A673 (cell line): ENCODE data around the gene UBE2J1. TPM values are rescaled to one million over a fixed set of nuclear protein-coding genes. Genes with fewer than 3 reads are reported as not detected.

Source experiments
- BruUV-seq: library from RNA; stranded (reverse); fragments of 400-500 nt; replicated peaks from 2 replicates; lab custom pipeline; 2021; lab: Mats Ljungman, UMichigan
- CTCF ChIA-PET: fragments of 300-600 bp; sonication (Branson Sonifier 250); formaldehyde crosslinking; loops from one replicate; lab custom pipeline; 2022; ENCODE audit warnings: antibody characterized with exemption; lab: Charles Lee
- POLR2A ChIA-PET: fragments of 300-600 bp; sonication (Branson Sonifier 250); formaldehyde crosslinking; loops from one replicate; lab custom pipeline; 2022; ENCODE audit warnings: antibody characterized with exemption; ENCODE audit not compliant: low non-redundant PET; lab: Charles Lee
- DNase-seq: peaks from one replicate; pipeline ENCODE4 v3.0.0-alpha.2; 2015; ENCODE audit warnings: low spot score
- H3K27ac ChIP-seq: fragments of 200-600 bp; sonication (generic); 2 replicates; pipeline ENCODE4 v1.5.1; 2016; ENCODE audit warnings: mixed run types, low read depth, mild to moderate bottlenecking, mixed read lengths, antibody characterized with exemption, low read length; ENCODE audit not compliant: poor library complexity, severe bottlenecking
- H3K27me3 ChIP-seq: fragments of 200-600 bp; sonication (generic); replicated peaks from 2 replicates; pipeline ENCODE4 v1.6.1; 2017; ENCODE audit warnings: mixed run types, low read depth, mild to moderate bottlenecking, mixed read lengths, antibody characterized with exemption, low read length; ENCODE audit not compliant: insufficient read depth, poor library complexity
- H3K36me3 ChIP-seq: fragments of 200-600 bp; sonication (generic); 2 replicates; pipeline ENCODE4 v1.6.1; 2016; ENCODE audit warnings: mixed run types, mild to moderate bottlenecking, mixed read lengths, antibody characterized with exemption, low read length; ENCODE audit not compliant: insufficient read depth, poor library complexity, severe bottlenecking
- H3K4me1 ChIP-seq: fragments of 200-600 bp; sonication (generic); 2 replicates; pipeline ENCODE4 v1.6.1; 2017; ENCODE audit warnings: mixed run types, mild to moderate bottlenecking, mixed read lengths, antibody characterized with exemption, low read length; ENCODE audit not compliant: insufficient read depth, poor library complexity, severe bottlenecking
- H3K4me3 ChIP-seq: fragments of 200-600 bp; sonication (generic); 2 replicates; pipeline ENCODE4 v1.5.1; 2016; ENCODE audit warnings: low read depth, mixed run types, mild to moderate bottlenecking, mixed read lengths, low read length; ENCODE audit not compliant: poor library complexity, severe bottlenecking
- H3K9me3 ChIP-seq: fragments of 200-600 bp; sonication (generic); 2 replicates; pipeline ENCODE4 v1.6.1; 2016; ENCODE audit warnings: mixed run types, low read depth, mild to moderate bottlenecking, mixed read lengths, antibody characterized with exemption, low read length; ENCODE audit not compliant: poor library complexity, severe bottlenecking
- CTCF ChIP-seq: fragments of 300-800, 200-600 bp; sonication (generic); conservative IDR thresholded peaks from 2 replicates; pipeline ENCODE4 v1.5.1; 2017; ENCODE audit warnings: low read depth, mild to moderate bottlenecking, antibody characterized with exemption, low read length, moderate library complexity, mixed read lengths
- EZH2 ChIP-seq: fragments of 200-600 bp; sonication (generic); IDR thresholded peaks from 2 replicates; pipeline ENCODE4 v1.6.1; 2017; ENCODE audit warnings: borderline replicate concordance, low read depth, mild to moderate bottlenecking, mixed read lengths, antibody characterized with exemption, low read length; ENCODE audit not compliant: poor library complexity, severe bottlenecking
- intact Hi-C: fragments of 100-400 bp; cut with micrococcal nuclease; formaldehyde crosslinking; loops from one replicate; pipeline ENCODE4 v1.10.0; 2022; ENCODE audit not compliant: unreplicated experiment
- total RNA-seq: library from RNA; stranded (reverse); gene quantifications from 2 replicates; pipeline ENCODE4 v1.2.3, GENCODE V29; 2021

Gene UBE2J1
- total RNA-seq, 1 experiment from 2014 or later = 36.1 TPM

- TF ChIP-seq CTCF (peak; percentile 91; the same call in 1 of the 2 replicates), EZH2 (no peak)
- peak; percentile 80 for DNase-seq
- Histone ChIP-seq H3K4me1 (peaks cover 10% of the 10 kb centered on the region), H3K4me3 (no peak overlapping the region), H3K9me3 (no peaks in the 10 kb centered on the region), H3K27ac (no peak overlapping the region), H3K36me3 (no peaks in the 10 kb centered on the region), H3K27me3 (no peaks in the 10 kb centered on the region)
- intact Hi-C loops = loop anchor here (1.0 kb wide), 2 partner anchors 242 to 246 kb away; no protein-coding TSS in a partner anchor
- ChIA-PET POLR2A (no interaction called here), CTCF (interaction anchor here (0.6 to 2.8 kb wide), 2 partner anchors 384 to 385 kb away, joined by 3 to 14 read pairs; no protein-coding TSS in a partner anchor)
- BruUV-seq = no TSS peak
Measured at GRCh38 chr6:89368107-89368506, 15.6 kb upstream of the UBE2J1 start.

GRCh38 chr6:89364586-89364985 is 12.1 kb upstream of the UBE2J1 start:
- ChIA-PET CTCF (no interaction called here), POLR2A (no interaction called here)
- intact Hi-C loops = no loop called here
- Histone ChIP-seq H3K9me3 (no peaks in the 10 kb centered on the region), H3K27me3 (no peaks in the 10 kb centered on the region), H3K4me3 (no peak overlapping the region), H3K4me1 (peaks cover 10% of the 10 kb centered on the region), H3K27ac (no peak overlapping the region), H3K36me3 (no peaks in the 10 kb centered on the region)
- BruUV-seq = no TSS peak
- no peak for DNase-seq
- TF ChIP-seq EZH2 = no peak
- no peak for TF ChIP-seq CTCF

- Histone ChIP-seq H3K27ac (no peak overlapping the region), H3K9me3 (no peaks in the 10 kb centered on the region), H3K36me3 (no peaks in the 10 kb centered on the region), H3K4me1 (no peaks in the 10 kb centered on the region), H3K4me3 (no peak overlapping the region), H3K27me3 (no peaks in the 10 kb centered on the region)
- CTCF ChIA-PET = no interaction called here
- TF ChIP-seq EZH2 = no peak
- DNase-seq = no peak
- no TSS peak for BruUV-seq
- intact Hi-C loops = no loop called here
- POLR2A ChIA-PET = no interaction called here
Measured at GRCh38 chr6:89361171-89361570, 8.6 kb upstream of the UBE2J1 start.

GRCh38 chr6:89360415-89360999 is 8.0 kb upstream of the UBE2J1 start:
- Histone ChIP-seq H3K27ac (no peak overlapping the region), H3K36me3 (no peaks in the 10 kb centered on the region), H3K4me1 (no peaks in the 10 kb centered on the region), H3K9me3 (no peaks in the 10 kb centered on the region), H3K4me3 (no peak overlapping the region), H3K27me3 (no peaks in the 10 kb centered on the region)
- POLR2A ChIA-PET = no interaction called here
- BruUV-seq = no TSS peak
- CTCF ChIA-PET = interaction anchor here (0.6 to 0.9 kb wide), 2 partner anchors 12 to 118 kb away, joined by 4 to 7 read pairs; no protein-coding TSS in a partner anchor
- no peak for DNase-seq
- TF ChIP-seq EZH2 (no peak), CTCF (no peak)
- intact Hi-C loops = no loop called here
